DOHH2 (cell line): ENCODE results near the gene TOX4.

ENCODE experiments used
- EZH2phosphoT487 ChIP-seq: fragments of 200-600 bp; sonication (generic); IDR thresholded peaks from 2 replicates; pipeline ENCODE4 v1.6.1; 2017; ENCODE audit warnings: borderline replicate concordance, mild to moderate bottlenecking, antibody characterized with exemption, low read length, moderate library complexity, mixed read lengths
- TF ChIP-seq, protein P1 (sequence below): fragments of 200-600 bp; sonication (generic); IDR thresholded peaks from one replicate; pipeline ENCODE4 v1.5.1; 2014; ENCODE audit warnings: antibody characterized with exemption, mild to moderate bottlenecking, low read depth, low read length; ENCODE audit not compliant: poor library complexity, severe bottlenecking

DNA sequence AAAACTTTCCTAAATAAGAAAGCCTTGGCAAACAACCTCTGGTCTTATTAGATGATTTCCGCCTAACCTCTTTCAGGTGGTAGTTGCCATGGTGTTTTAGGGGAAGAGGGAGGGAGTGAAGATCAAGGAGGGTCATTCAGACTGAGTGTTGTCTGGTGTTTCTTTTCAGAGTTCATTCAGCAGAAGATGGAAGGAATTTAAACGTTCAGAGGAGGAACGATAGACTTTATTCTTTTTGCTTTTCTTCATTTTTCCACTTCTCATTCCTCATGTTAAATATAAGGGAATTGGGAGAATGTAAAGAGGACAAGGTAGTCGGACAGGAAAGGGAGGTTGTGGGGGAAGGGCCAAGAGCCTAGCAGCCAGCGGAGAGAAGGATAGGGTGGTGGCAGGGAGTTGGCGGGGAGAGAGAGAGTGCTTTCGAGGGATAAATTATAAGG lies 66.5 kb downstream of the TOX4 start:
- TF ChIP-seq, protein P1, sequence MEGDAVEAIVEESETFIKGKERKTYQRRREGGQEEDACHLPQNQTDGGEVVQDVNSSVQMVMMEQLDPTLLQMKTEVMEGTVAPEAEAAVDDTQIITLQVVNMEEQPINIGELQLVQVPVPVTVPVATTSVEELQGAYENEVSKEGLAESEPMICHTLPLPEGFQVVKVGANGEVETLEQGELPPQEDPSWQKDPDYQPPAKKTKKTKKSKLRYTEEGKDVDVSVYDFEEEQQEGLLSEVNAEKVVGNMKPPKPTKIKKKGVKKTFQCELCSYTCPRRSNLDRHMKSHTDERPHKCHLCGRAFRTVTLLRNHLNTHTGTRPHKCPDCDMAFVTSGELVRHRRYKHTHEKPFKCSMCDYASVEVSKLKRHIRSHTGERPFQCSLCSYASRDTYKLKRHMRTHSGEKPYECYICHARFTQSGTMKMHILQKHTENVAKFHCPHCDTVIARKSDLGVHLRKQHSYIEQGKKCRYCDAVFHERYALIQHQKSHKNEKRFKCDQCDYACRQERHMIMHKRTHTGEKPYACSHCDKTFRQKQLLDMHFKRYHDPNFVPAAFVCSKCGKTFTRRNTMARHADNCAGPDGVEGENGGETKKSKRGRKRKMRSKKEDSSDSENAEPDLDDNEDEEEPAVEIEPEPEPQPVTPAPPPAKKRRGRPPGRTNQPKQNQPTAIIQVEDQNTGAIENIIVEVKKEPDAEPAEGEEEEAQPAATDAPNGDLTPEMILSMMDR, result no peak
- TF ChIP-seq EZH2phosphoT487, result no peak
